Loucy (cell line): ENCODE data around the gene UFSP2.

ENCODE experiments used
- H2AFZ ChIP-seq: fragments of 200-600 bp; sonication (generic); 2 replicates; pipeline ENCODE4 v1.6.0; 2016; ENCODE audit warnings: antibody characterized with exemption, mild to moderate bottlenecking, low read length, moderate library complexity
- H3F3A ChIP-seq: fragments of 200-600 bp; 2 replicates; pipeline ENCODE4 v1.6.0; 2016; ENCODE audit warnings: antibody characterized with exemption, low read depth, mild to moderate bottlenecking
- H3K27me3 ChIP-seq: fragments of 200-600 bp; sonication (generic); 2 replicates; pipeline ENCODE4 v1.6.1; 2014; ENCODE audit warnings: low read length, mild to moderate bottlenecking; ENCODE audit not compliant: insufficient read depth, poor library complexity, severe bottlenecking
- H3K36me3 ChIP-seq: fragments of 200-600 bp; sonication (generic); 2 replicates; pipeline ENCODE4 v1.6.1; 2016; ENCODE audit warnings: low read length; ENCODE audit not compliant: insufficient read depth
- H3K4me1 ChIP-seq: fragments of 200-600 bp; sonication (generic); 2 replicates; pipeline ENCODE4 v1.5.1; 2014; ENCODE audit warnings: low read length, mild to moderate bottlenecking; ENCODE audit not compliant: insufficient read depth, poor library complexity, severe bottlenecking
- H3K4me2 ChIP-seq: fragments of 200-600 bp; sonication (generic); 2 replicates; pipeline ENCODE4 v1.6.0; 2014; ENCODE audit warnings: antibody characterized with exemption, low read length, low read depth, mild to moderate bottlenecking; ENCODE audit not compliant: poor library complexity, severe bottlenecking
- H3K4me3 ChIP-seq: fragments of 200-600 bp; sonication (generic); 2 replicates; pipeline ENCODE4 v1.5.1; 2014; ENCODE audit warnings: low read length, mild to moderate bottlenecking, mixed read lengths; ENCODE audit not compliant: poor library complexity, severe bottlenecking
- H3K79me2 ChIP-seq: fragments of 200-600 bp; sonication (generic); 2 replicates; pipeline ENCODE4 v1.6.1; 2014; ENCODE audit warnings: low read length; ENCODE audit not compliant: insufficient read depth
- H3K9ac ChIP-seq: fragments of 200-600 bp; sonication (generic); 2 replicates; pipeline ENCODE4 v1.6.0; 2014; ENCODE audit warnings: mild to moderate bottlenecking, low read depth, low read length, moderate library complexity; ENCODE audit not compliant: poor library complexity, severe bottlenecking
- H3K9me2 ChIP-seq: fragments of 200-600 bp; sonication (generic); replicated peaks from 2 replicates; pipeline ENCODE4 v1.6.1; 2016; ENCODE audit warnings: low read depth, low read length, mixed read lengths
- H3K9me3 ChIP-seq: fragments of 200-600 bp; sonication (generic); 2 replicates; pipeline ENCODE4 v1.6.1; 2014; ENCODE audit warnings: mild to moderate bottlenecking, antibody characterized with exemption, low read length, low read depth; ENCODE audit not compliant: insufficient read depth
- H4K20me1 ChIP-seq: fragments of 200-600 bp; sonication (generic); 2 replicates; pipeline ENCODE4 v1.6.0; 2014; ENCODE audit warnings: antibody characterized with exemption, low read length, mild to moderate bottlenecking; ENCODE audit not compliant: insufficient read depth, poor library complexity, severe bottlenecking
- CTCF ChIP-seq: fragments of 200-600 bp; sonication (generic); conservative IDR thresholded peaks from 2 replicates; pipeline ENCODE4 v1.5.1; 2014; ENCODE audit warnings: mild to moderate bottlenecking, antibody characterized with exemption, low read length
- EZH2phosphoT487 ChIP-seq: fragments of 200-600 bp; IDR thresholded peaks from 2 replicates; pipeline ENCODE4 v1.6.1; 2018; ENCODE audit warnings: antibody characterized with exemption, mild to moderate bottlenecking, moderate library complexity, borderline replicate concordance

The UFSP2 gene

GRCh38 chr4:185463541-185463940, 37.8 kb upstream of the UFSP2 start:
- no peaks in the 10 kb centered on the region for H3K9me3 ChIP-seq
- no peak overlapping the region for H3K4me2 ChIP-seq
- no peak overlapping the region for H3K4me3 ChIP-seq
- no peak overlapping the region for H3K9ac ChIP-seq
- H3F3A ChIP-seq: no peaks in the 10 kb centered on the region
- no peaks in the 10 kb centered on the region for H3K9me2 ChIP-seq
- no peaks in the 10 kb centered on the region for H3K27me3 ChIP-seq
- H3K79me2 ChIP-seq: no peaks in the 10 kb centered on the region
- H3K4me1 ChIP-seq: no peaks in the 10 kb centered on the region
- H2AFZ ChIP-seq: no peak overlapping the region
- TF ChIP-seq CTCF: no peak
- no peak for TF ChIP-seq EZH2phosphoT487
- H4K20me1 ChIP-seq: no peaks in the 10 kb centered on the region
- H3K36me3 ChIP-seq: no peaks in the 10 kb centered on the region

DNA sequence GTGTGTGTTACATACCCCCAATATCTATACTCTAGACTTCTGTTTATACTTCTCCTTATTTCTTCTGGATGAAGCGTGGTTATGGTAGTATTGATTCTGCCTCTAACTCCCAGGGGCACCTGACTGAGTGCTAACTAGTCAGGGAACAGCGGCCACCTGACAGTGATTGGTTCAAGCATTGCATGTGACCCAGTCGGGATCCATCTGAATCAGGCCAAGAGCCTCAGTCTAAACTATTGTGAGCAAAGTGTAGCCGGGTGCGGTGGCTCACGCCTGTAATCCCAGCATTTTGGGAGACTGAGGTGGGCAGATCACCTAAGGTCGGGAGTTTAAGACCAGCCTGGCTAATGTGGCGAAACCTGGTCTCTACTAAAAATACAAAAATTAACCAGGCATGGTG, 35.8 kb upstream of the UFSP2 start:
- H3K27me3 ChIP-seq: no peaks in the 10 kb centered on the region
- TF ChIP-seq EZH2phosphoT487 (no peak), CTCF (no peak)
- H3K36me3 ChIP-seq: no peaks in the 10 kb centered on the region
- no peaks in the 10 kb centered on the region for H3K9me2 ChIP-seq
- no peaks in the 10 kb centered on the region for H3K79me2 ChIP-seq
- H3K4me2 ChIP-seq: no peak overlapping the region
- no peaks in the 10 kb centered on the region for H3K9me3 ChIP-seq
- no peaks in the 10 kb centered on the region for H4K20me1 ChIP-seq
- H3K4me1 ChIP-seq: no peaks in the 10 kb centered on the region
- no peak overlapping the region for H3K9ac ChIP-seq
- no peak overlapping the region for H2AFZ ChIP-seq
- H3F3A ChIP-seq: no peaks in the 10 kb centered on the region
- H3K4me3 ChIP-seq: no peak overlapping the region

DNA sequence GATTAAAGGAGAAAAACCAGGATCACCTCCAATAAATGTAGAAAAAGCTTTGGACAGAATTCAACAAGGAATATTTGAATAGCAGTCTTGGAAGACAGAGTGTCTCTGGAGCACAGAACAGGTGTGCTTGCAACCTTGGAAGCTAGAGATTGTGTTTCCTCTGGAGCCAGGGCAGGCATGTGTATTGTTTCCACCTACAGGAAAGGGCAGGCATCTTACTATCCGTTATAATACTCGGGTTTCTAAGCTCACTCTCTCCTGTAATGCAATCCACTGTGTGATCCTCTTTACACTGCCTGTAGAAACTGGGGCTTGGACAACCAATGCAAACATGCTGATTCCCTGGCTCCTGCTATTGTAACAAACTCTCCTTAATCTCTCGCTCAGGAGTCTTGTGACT, 31.4 kb upstream of the UFSP2 start:
- Histone ChIP-seq H2AFZ (no peak overlapping the region), H3K4me1 (no peaks in the 10 kb centered on the region), H3K9ac (no peak overlapping the region), H3K79me2 (no peaks in the 10 kb centered on the region), H3F3A (no peaks in the 10 kb centered on the region), H3K27me3 (no peaks in the 10 kb centered on the region), H4K20me1 (no peaks in the 10 kb centered on the region), H3K4me2 (no peak overlapping the region), H3K4me3 (no peak overlapping the region), H3K9me3 (no peaks in the 10 kb centered on the region), H3K9me2 (no peaks in the 10 kb centered on the region), H3K36me3 (no peaks in the 10 kb centered on the region)
- TF ChIP-seq CTCF: no peak
- TF ChIP-seq EZH2phosphoT487: no peak
